ENCODE measurements around the gene ZDHHC22. TPM values are rescaled to one million over a fixed set of nuclear protein-coding genes. Genes with fewer than 3 reads are reported as not detected.
A peak's percentile ranks its signal among the peaks of the same experiment; 100 is the strongest.

ZDHHC22 gene, protein sequence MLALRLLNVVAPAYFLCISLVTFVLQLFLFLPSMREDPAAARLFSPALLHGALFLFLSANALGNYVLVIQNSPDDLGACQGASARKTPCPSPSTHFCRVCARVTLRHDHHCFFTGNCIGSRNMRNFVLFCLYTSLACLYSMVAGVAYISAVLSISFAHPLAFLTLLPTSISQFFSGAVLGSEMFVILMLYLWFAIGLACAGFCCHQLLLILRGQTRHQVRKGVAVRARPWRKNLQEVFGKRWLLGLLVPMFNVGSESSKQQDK
- not detected in 2 replicates for total RNA-seq (2014; rRNA removed; shearing (Covaris generic))

DNA sequence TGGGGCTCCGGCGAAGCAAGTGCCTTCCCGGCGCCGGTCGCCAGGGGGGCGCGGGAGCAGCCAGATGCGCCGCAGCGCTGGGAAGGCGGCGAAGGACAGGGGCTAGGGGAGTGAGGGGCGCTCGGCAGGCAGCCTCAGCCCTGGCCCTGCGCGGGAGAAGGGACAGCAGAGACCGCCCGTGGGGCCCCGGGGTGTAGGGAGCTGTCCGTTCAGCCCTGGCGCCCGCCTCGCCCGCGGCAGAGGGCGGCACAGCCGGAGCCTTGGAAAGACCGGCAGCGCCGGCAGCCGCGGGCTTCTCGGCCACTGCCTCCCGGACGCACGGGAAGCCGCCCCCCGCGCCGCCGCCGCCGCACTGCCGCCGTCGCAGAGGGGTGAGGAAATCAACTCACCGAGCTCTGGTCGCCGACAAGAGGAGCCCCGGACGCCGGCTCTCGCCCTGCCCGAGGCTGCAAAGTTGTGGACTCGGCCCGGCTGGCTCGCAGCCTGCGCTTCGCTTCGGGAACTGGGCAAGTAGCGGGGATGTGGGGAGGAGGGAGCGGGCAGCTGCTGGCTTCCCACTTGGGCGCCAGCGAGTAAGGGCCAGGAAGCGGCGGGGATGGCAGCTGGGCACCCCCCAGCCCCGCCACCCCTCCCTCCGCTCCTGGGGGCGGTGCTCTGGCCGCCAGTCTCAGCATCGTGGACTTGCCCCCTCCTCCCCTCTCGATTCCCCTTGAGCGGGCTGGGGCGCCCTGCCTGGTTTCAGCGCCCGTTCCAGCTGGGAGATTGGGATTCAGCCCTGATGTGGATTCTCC is at the start of gene ZDHHC22:
TSS of gene ZDHHC22 (minus strand) at position 578 of the 791 bp plus-strand sequence. CDS start 2,053 bp downstream, outside the sequence.
- DNase-seq (ENCODE audit: low spot score): no peak

DNA sequence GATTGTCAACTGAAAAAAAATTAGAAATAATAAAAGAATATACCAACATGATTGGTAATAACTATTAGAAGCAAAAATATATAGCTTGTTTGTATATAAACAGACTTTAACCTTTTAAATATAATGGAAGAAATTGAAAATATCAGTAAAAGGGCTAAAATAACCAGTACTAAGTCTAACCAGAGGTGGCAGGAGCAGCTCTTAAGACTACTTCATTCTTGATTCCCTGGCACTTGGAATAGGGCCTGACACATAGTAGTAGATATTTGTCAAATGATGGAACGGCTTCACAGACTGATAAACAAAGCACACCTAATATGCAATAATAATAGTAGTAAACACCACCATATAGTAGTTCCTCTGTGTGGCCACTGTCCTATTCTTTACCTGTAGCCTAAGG is 49.4 kb upstream of the ZDHHC22 start:
- DNase-seq (ENCODE audit: low spot score): no peak

DNA sequence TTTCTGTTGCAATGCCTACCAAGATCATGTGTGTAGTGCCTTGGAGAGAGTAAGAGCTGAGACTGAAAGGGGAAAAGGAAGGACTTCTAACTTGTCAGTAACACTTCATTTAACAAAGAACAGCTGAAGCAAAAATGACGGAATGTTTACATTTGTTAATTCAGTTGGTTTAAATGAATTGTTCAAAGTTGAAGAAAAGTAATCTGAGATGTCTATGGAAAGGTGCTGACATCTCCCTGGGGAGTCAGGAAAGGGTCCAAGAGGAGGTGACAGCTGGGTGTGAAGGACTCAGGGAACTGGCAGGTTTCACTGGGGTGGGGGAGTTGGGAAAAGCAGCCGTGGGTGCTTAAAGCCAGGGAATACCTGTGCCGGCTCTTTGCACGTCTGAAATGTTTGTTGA is 47.9 kb upstream of the ZDHHC22 start:
- DNase-seq (ENCODE audit: low spot score): no peak

DNA sequence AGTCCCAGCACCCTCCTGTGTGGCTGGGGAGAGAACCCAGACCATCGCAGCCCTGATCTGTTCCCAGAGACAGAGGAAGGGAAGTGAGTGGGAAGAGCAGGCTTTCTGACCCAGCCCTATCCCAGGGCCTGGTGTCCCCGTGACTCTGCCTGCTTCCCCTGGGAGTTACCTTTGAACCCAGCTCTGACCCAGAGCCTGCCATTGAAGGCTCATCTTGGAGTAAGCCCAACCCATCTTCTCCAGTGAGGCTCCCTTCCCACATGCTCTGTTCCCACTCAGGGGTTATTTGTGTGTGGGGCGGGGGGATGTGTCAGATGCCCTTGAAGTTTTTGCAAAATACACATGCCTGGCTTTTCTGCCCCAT is 46.0 kb upstream of the ZDHHC22 start:
- DNase-seq (ENCODE audit: low spot score): no peak

DNA sequence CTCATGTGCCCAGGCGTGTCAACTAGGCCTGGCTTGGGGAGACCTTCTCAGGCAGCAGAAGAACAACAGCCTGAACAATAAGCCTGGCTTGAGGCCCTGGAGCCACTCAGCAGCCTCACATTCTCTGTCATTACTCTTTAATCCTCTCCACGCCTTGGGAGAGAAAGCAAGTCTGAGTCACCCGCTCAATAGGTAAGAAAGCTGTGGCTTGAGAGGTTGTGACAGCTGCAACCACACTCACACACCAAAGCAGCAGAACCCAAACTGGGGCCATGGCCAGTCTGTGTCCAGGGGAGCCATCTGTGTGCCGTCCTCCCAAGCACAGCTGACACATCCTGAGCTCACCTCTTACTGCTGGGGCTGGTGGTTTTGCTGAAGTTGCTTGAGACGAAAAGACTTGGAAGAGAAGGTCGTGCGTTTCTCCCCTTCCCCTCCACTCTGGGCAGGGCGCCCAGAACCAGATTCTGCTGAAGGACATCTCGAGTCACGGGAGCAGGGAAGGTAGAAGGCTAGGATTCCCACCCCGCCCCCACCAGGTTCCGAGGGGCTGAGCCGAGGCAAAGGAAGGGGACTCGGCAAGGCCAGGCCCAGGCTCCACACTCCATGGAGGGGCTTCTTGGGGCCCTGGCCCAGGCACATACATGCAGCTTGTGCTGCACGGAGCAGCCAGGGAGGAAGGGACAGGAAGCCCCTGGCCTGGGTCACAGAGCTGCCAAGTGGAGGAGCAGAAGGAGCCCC is 45.5 kb upstream of the ZDHHC22 start:
- DNase-seq (ENCODE audit: low spot score): peak; percentile 84

DNA sequence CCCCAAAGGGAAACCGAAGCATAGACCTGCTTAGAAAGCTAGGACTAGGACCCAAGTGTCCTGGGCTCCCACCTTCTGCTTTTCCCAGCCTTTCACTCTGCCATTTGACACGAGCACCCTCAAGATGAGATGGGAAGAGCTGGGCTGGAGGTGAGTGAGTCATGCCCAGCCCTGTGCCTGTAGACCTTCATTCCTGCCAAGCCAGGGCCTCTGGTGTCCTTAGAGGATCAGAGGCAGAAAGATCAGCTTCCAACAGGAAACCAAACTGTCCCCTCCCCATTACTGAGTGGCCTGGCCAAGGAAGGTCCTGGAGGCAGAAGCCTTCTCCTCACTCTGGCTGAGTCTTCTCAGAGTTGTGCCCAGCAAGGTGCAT is 43.5 kb upstream of the ZDHHC22 start:
- DNase-seq (ENCODE audit: low spot score): no peak

DNA sequence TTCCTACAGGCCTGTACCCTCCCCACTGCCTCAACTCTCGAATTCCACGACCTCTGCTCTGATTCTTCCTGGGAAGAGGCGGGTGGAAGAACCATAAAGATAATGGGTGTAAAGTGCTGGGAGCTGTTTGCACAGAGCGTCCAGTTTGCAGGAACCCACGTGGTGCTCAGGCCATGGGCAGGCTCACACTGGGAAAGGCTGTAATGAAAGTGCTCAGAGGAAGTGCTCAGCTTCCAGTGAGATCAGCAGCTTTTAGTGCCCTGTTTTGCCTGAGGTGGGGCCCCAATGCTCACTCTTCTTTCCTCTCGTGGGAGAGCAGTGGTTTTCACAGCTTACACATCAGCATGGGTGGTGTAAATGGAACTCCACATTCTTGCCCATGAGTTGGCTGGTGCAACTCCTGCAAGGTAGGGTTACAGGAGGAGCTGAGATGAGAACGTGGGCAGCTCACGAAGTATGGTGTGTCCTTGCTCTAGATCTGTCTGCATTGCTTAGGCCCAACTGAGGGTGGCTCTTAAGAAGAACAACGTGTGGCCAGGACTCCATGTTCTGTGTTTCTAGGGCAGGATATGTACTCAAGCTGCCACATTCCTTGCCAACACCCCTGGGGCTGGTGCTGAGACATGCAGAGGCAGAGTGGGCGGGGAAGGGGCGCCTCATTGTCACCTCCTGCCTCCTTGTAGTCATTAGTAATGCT is 43.0 kb upstream of the ZDHHC22 start:
- DNase-seq (ENCODE audit: low spot score): no peak

DNA sequence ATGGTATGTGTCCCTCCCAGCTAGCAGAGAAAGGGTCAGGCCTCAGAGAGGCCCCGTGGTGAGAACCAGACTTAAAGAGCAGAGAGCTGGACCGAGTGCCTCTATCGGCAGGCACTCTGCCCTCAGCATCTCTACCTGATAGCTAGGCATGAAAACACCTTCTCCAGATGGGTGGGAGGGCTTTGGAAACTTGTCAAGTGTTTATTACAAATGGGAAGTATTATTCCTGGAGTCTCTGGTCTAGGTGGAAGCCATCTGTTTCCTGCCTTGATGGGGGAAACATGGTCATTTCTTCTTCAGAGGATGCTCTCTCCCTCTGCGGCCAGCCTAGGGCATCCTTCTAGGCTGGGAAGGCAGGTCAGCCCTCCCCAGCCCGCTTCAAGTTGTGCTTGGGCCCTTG is 42.3 kb upstream of the ZDHHC22 start:
- no peak for DNase-seq (ENCODE audit: low spot score)

DNA sequence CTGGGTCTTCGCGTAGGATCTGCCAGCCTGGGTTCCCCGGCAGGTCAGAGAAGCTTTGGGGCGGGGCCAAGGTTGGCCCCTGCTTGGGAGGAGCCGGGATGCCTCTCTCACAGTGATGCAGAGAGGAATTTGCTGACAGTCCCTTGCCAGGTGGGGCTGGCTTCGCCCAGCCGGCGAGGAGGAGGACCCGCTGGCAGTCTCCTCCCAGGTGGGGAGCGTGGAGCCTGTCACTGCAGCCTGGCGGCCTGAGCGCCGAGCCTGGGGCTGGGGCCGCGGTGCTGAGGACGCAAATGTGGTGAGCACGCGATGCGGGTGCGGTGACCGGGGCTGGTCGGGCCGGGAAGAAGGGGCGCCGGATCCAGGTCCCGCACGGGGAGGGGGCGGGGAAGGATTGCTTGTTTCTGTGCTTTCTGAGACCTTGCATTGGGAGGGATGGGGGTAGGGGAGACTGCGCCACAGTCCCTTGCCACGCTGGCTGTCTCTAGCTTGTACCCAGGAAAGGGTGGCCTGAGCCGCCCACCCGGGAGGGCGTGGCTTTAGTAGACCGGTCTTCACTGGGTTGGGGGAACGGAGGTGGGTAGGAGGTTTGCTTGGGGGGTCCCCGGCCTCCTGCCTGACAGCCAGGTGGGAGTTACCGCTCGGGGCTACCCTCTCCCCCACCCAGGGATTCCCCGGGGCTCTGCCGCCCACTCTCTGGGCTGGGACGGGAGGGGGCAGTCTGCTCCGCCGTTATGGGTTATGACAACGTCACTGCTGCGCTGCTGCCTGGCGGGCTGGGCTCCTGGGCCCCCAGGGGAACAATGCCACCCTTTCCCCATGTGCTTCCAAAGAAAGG is 40.2 kb upstream of the ZDHHC22 start, which contains the start of gene TMEM63C:
TSS of gene TMEM63C (plus strand) at position 196 of the 835 bp plus-strand sequence. CDS start 37,016 bp downstream, outside the sequence.
- peak; percentile 76 for DNase-seq (ENCODE audit: low spot score)

DNA sequence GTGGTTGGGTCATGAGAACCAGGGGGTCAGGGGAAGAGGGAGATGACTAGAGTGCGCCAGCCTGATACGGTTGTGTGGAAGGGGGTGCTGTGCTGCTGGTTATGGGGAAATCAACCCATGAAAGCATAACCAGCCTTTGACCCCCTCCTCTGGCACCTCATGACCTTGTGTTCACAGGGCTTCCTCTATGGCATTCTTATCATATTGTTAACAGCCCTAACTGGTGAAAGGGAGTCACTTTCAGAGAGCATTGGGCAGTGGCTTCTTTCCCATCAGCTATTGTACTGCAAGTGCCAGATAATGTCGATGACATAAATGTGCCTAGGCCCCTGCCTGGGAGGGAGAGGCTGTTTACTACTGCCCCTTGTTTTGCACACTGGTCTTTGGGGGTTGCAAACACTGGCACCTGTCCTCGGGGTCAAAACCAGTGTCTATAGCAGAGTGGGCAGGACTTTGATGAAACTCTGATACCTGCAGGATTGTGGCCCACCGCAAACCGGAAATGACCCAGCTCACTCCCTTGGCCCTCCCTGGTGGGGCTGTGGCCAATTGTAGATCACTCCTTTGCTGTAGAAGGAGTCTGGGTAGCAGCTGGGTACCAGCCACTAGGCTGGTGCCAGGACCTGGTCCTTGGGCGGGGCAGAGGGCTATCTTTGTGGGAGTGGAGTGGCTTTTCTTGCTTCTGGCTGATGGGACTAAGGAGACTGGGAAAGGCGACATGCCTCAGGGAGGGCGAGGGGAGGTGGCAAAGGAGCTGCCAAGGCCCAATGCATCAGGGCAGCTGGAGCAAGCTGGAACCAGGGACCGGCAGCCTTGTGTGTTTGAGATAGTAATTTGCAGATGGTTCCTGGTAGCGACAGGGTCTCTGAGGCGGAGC is 39.4 kb upstream of the ZDHHC22 start:
- no peak for DNase-seq (ENCODE audit: low spot score)

DNA sequence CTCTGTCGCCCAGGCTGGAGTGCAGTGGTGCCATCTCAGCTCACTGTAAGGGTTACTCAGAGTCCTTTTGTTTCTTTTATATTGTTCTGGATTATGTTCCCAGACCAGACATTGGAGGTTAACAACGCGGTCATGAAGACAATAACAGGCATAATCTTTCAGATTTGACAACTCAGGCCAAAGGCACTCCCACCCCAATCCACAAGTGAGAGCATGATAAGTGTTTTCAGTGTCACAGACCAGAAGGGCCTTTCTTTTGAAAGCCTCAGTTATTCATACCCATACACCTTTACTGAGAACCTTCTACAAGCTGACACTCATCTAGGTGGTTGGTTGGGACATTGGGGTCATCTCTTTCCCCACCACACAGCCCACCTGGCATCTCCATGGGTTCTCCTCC is 37.1 kb upstream of the ZDHHC22 start:
- DNase-seq (ENCODE audit: low spot score): no peak

DNA sequence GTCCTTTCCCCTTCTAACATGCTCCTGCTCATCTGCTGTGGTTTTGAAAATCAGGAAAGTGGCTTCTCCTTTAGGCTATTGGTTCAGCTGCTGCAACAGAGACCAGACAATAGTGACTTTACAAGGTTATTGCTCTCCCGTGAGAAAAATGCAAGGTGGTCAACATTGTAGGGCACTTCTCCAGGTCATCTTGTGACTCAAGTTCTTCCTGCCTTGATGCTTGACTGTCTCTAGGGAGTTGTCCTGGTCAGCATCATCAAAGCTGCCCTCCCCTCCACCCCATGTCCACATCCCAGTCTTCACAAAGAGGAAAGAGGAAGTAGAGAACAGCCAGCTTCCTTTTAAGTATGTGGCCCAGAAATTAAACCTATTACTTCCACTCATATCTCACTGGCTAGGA is 36.1 kb upstream of the ZDHHC22 start:
- peak; percentile 3 for DNase-seq (ENCODE audit: low spot score)

DNA sequence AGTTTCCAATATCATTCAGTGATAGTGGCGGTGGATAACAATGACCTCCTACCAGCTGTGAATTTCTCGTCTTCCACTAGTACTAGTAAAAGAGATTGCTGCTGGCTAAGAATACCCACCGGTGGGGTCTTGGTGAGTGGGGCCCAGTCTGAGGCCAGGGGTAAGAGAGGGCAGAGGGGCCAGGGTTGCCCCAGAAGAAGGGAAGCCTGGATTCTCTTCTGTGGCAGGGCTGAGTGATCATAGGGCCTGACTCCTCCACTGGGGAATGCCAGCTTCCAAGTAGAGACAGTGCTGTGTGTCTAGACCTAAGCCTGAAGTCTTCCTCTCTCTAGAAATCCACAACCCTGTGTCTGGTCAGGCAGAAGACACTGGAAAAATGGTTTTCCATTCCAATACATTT is 34.3 kb upstream of the ZDHHC22 start:
- no peak for DNase-seq (ENCODE audit: low spot score)

DNA sequence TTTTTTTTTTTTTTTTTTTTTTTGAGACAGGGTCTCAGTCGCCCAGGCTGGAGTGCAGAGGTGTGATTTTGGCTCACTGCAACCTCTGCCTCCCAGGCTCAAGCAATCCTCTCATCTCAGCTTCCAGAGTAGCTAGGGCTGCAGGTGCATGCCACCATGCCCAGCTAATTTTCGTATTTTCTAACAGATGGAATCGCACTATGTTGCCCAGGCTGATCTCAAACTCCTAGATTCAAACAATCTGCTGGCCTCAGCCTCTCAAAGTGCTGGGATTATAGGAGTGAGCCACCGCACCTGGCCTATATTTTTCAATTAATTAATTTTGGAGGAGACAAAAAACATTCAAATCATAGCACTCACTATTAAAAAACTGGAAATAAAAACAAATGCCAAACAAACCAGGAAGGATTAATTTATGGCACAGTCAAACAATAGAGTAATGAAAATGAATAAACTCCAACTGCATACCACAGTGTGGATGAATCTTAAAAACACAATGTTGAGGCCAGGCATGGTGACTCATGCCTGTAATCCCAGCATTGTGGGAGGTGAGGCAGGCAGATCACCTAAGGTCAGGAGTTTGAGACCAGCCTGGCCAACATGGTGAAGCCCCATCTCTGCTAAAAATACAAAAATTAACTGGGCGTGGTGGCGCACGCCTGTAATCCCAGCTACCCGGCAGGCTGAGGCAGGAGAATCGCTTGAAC is 32.5 kb upstream of the ZDHHC22 start:
- DNase-seq (ENCODE audit: low spot score): peak; percentile 33

DNA sequence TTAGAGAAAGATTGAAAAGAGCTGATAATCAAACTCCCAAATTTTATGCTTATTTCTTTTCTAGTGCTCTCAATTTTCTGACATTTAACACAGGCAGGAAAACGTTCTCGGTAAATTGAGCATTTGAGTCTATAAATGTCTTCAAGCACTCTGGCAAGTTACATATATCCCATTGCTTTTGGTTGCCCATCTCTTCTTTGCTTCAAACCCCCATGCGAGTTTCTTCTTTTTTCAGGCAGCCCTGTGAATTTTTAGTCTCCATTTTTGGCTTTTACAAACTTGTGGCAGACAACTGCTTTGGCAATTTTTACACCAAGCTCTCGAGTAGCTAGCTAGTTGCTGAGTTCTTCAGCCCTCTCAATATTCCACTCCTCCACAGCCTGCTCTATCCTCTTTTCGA is 31.3 kb upstream of the ZDHHC22 start:
- no peak for DNase-seq (ENCODE audit: low spot score)

DNA sequence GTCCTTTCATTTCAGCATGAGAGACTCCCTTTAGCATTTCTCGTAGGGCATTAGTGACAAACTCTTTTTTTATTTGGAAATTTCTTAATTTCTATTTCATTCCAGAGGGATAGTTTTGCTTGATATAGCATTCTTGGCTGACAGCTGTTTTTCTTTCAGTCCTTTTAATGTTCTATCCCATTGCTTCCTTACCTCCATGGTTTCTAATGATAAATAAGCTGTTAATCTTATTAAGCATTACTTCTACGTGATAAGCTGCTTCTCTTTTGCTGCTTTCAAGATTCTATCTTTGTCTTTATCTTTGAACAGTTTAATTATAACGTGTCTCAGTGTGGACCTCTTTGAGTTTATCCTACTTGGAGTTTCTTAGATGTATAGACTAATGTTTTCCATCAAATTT is 28.5 kb upstream of the ZDHHC22 start:
- DNase-seq (ENCODE audit: low spot score): no peak

DNA sequence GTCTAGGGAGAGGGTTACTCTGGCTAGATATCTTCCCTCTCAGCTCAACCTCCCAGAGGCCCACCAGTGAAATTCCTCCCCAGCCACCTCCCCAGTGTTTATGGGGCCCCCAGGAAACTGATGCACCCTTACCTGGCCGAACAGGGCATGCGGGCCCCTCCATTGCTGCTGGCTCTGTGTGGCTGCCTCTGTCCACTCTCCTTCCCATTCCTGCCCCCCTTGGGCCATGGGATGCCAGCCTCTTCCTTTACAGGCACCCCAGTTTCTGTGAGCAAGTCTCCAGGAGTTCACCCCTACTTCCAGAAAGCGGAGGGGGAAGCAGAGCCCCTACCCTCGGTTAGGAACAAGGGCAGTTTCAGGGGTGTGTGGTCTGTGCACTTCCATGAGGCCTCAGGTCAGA is 19.4 kb upstream of the ZDHHC22 start:
- DNase-seq (ENCODE audit: low spot score): no peak

DNA sequence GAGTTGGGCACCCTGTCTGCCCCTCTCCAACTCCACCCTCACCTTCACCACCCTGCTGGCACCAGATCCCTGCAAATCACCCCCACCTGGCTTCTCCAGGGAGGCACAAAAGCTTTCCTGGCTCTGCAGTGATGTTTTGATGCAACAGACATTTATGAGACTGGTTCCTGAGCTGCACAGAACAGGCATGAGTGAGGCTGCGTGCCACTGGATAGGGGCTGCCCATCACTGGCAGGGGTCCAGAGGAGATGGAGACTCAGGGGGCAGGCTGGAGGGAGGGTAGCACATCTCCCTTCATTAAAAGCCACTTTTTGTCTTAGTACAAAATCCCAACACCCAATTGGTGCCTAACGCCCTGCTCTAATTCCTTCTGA is 17.3 kb upstream of the ZDHHC22 start:
- no peak for DNase-seq (ENCODE audit: low spot score)

DNA sequence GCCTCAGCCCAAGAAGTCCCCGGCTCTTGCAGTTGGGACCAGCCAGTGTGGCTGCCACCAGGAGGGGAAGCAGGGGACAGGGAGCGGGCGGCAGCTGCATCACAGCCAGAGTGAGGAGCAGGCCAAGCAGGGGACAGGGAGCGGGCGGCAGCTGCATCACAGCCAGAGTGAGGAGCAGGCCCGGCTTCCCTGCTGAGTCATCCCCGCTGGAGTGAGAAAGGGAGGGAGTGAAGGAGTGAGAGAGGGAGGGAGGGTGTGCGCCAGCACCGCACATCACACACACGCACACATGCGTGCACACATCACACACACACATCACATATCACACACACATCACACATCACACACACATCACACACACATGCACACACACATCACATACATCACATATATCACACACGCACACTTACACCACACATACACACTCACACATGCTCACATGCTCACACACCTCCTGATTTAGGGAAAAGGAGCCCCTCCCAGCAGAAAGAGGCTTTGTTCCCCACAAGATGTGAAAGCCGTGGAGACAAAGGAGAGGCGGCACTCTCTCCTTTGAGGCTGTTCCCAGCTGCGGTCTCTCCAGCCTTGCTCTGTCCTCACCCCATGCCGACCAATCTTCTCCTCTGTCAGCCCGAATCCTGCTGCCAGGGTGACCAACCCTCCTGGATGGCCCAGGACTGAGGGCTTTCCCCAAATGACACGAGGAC is 16.7 kb upstream of the ZDHHC22 start:
- DNase-seq (ENCODE audit: low spot score): peak; percentile 51
